Spleen (tissue), 11 donors: ENCODE results near the gene LPP. TPM values are rescaled to one million over a fixed set of nuclear protein-coding genes. Genes with fewer than 3 reads are reported as not detected.

Experiments
- DNase-seq: peaks from one replicate; pipeline ENCODE4 v3.0.0-alpha.2; 2020
- H3K27ac ChIP-seq, 8 donors: fragments of 200-600 bp; sonication (generic) in 7 of 8; 1 replicate in 4 of 8; 2 replicates in 4 of 8; pipeline versions ENCODE4 v1.5.0 to v1.8.0; 2016 to 2021; ENCODE audit warnings: inconsistent platforms in 4 of 8, mild to moderate bottlenecking in 4 of 8, moderate library complexity in 1 of 8
- H3K27me3 ChIP-seq, 7 donors: fragments of 200-600 bp; sonication (generic) in 6 of 7; replicated peaks in 1 of 7; 1 replicate in 4 of 7; 2 replicates in 3 of 7; pipeline versions ENCODE4 v1.5.0 to v1.8.0; 2016 to 2021; ENCODE audit warnings: inconsistent platforms in 3 of 7, mild to moderate bottlenecking in 1 of 7
- H3K36me3 ChIP-seq, 6 donors: fragments of 200-600 bp; sonication (generic) in 5 of 6; 1 replicate in 4 of 6; 2 replicates in 2 of 6; pipeline versions ENCODE4 v1.5.0 to v1.8.0; 2016 to 2021; ENCODE audit warnings: inconsistent platforms in 2 of 6
- H3K4me1 ChIP-seq, 6 donors: fragments of 200-600 bp; sonication (generic) in 5 of 6; 1 replicate in 3 of 6; 2 replicates in 3 of 6; pipeline versions ENCODE4 v1.5.0 to v1.8.0; 2016 to 2021; ENCODE audit warnings: inconsistent platforms in 3 of 6
- H3K4me3 ChIP-seq, 8 donors: fragments of 200-600 bp; sonication (generic) in 7 of 8; 1 replicate in 4 of 8; 2 replicates in 4 of 8; pipeline versions ENCODE4 v1.5.0 to v1.8.0; 2016 to 2021; ENCODE audit warnings: inconsistent platforms in 4 of 8, mild to moderate bottlenecking in 4 of 8, moderate library complexity in 2 of 8
- H3K9me3 ChIP-seq, 8 donors: fragments of 200-600 bp; sonication (generic) in 7 of 8; 1 replicate in 4 of 8; 2 replicates in 4 of 8; pipeline versions ENCODE4 v1.5.0 to v1.8.0; 2016 to 2021; ENCODE audit warnings: inconsistent platforms in 4 of 8
- CTCF ChIP-seq, 11 experiments: fragments of 200-600 bp in 7 of 11; fragments of 450-650 bp in 4 of 11; sonication (generic) in 4 of 11; IDR thresholded peaks in 8 of 11; conservative IDR thresholded peaks in 3 of 11; 1 replicate in 7 of 11; 2 replicates in 4 of 11; pipeline versions ENCODE4 v1.4.0 to v1.8.0; 2016 to 2021; ENCODE audit warnings: antibody characterized with exemption in 11 of 11, inconsistent platforms in 4 of 11, mild to moderate bottlenecking in 1 of 11
- POLR2A ChIP-seq, 3 donors: fragments of 450-650 bp; IDR thresholded peaks; one replicate each; pipeline ENCODE4 v1.5.1; 2017; ENCODE audit warnings: antibody characterized with exemption in 3 of 3, mild to moderate bottlenecking in 1 of 3
- POLR2AphosphoS5 ChIP-seq, 3 donors: sonication (generic); formaldehyde crosslinking; IDR thresholded peaks; one replicate each; pipeline ENCODE4 v1.5.1; 2017; ENCODE audit warnings: antibody characterized with exemption in 3 of 3
- WGBS, 5 donors: extraction: QIAGEN DNeasy Blood & Tissue Kit in 3 of 5; methylation state at CpG; one replicate each; pipeline versions ENCODE4 v1.1.5 to v1.1.7; 2013 to 2018; 5-methylcytosine and 5-hydroxymethylcytosine counted together
- intact Hi-C: fragments of 100-400 bp; cut with DNase I; formaldehyde crosslinking; loops from one replicate; pipeline ENCODE4 v1.15.0; 2023; ENCODE audit warnings: low total_unique reads
- polyA plus RNA-seq, 3 donors: library from polyadenylated mRNA; stranded (reverse); fragments of 200-250 nt; gene quantifications; one replicate each; pipeline ENCODE4 v1.2.1, GENCODE V29; 2013
- total RNA-seq, 7 donors: library from RNA; depleted of rRNA in 3 of 7; stranded (reverse); fragments of >200 nt in 3 of 7; fragmentation: NEBNext Ultra II Directional in 4 of 7; extraction: Animal tissue kit (Norgen Biotek cat#: 25700) in 4 of 7; gene quantifications; one replicate each; pipeline versions ENCODE4 v1.1.0 to v1.2.1, GENCODE V29; 2016 to 2021
- donor health status: healthy with polysubstance abuse.
- donor health status: DM: no; HTN: no; CAD: no; lungs with moderate emphysema.
- donor health status: DM: no; HTN: no; CAD: no.
- donor health status: Bipolar disorder and iron deficiency.
- donor health status: healthy.
- donor health status: DM: no; HTN: no; CAD: no.
- donor health status: DM: yes; HTN: yes; CAD: no.

The LPP gene
- total and polyA plus RNA-seq, 10 donors, result 2.4 to 270 (median 156) TPM

DNA sequence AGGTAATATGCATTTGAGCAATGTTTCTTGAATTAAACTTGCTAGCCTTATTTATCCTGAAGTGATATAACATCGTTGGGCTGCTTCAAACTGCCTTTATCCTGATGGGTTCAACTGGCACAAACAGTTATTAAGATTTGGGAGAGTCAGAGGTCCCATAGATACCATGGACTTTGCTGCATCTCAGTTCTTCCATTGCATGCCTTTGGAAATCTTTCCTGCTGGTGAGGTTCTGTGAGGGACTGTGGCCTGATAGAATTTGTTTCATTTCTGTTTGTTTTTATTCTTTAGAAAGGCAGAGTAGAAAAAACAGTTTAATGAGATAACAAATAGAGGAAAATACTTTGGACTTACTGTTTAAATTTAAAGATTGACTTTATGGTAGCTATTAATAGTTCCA is 508.3 kb downstream of the LPP start:
- Histone ChIP-seq H3K27me3 (no peaks in the 10 kb centered on the region), H3K4me1 (peaks cover 0 to 18% (median 0%) of the 10 kb centered on the region in 6 donors), H3K27ac (no peak overlapping the region), H3K9me3 (no peaks in the 10 kb centered on the region), H3K4me3 (no peak overlapping the region), H3K36me3 (no peaks in the 10 kb centered on the region)
- DNase-seq, result no peak
- intact Hi-C loops, result no loop called here
- TF ChIP-seq POLR2A (IDR thresholded peaks at IDR 0.05) (no peak), CTCF (IDR thresholded peaks at IDR 0.05 in 8 of 11, conservative IDR thresholded peaks at IDR 0.05 in 3 of 11) (no peak), POLR2AphosphoS5 (IDR thresholded peaks at IDR 0.05) (no peak)
- WGBS, 5 donors, result 53 to 79% (median 73%) methylated on average over 1 of the region's 1 CpG

DNA sequence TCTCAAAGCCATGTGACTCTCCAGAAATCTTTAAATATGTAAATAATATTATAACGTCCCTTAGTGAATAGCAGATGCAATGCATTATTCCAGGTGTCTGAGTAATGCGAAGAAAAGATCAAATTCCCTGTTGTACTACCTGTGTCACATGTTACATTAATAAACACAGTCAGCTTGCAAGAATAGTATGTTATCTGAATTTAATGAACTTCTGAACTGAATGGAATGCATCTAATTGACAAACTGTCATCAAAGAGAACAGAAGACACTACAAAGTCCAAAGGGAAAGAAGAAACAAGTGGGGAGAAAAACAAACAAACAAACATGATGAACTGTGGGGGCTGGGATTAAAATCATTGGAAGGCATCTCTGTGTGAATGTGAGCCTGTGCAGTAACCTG is 508.8 kb downstream of the LPP start:
- H3K4me3 ChIP-seq, result no peak overlapping the region
- no peak for DNase-seq
- no peak overlapping the region for H3K27ac ChIP-seq
- peaks cover 0 to 18% (median 0%) of the 10 kb centered on the region in 6 donors for H3K4me1 ChIP-seq
- no peaks in the 10 kb centered on the region for H3K9me3 ChIP-seq
- TF ChIP-seq POLR2AphosphoS5 (IDR thresholded peaks at IDR 0.05) (no peak), POLR2A (IDR thresholded peaks at IDR 0.05) (no peak), CTCF (IDR thresholded peaks at IDR 0.05 in 8 of 11, conservative IDR thresholded peaks at IDR 0.05 in 3 of 11) (no peak)
- intact Hi-C loops, result no loop called here
- H3K36me3 ChIP-seq, result no peaks in the 10 kb centered on the region
- H3K27me3 ChIP-seq, result no peaks in the 10 kb centered on the region
- 81 to 93% (median 88%) methylated on average over 2 of the region's 2 CpGs for WGBS, 5 donors

DNA sequence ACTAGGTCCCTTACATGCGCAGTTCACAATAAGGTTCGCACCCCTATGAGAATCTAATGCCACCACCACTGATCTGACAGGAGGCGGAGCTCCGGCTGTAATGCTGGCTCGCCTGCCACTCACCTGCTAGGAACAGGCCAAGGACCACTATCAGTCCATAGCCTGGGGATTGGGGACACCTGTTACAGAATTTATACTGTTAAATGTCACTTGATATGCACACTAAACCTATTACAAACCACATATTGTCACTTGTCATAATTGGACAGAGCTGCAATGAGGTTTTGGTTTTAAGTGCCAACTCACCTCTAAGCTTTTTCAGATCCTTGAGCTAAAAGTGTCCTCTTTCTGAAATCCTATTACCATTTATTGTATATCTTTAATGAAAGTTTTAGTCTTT is 509.9 kb downstream of the LPP start:
- no peak for DNase-seq
- no peaks in the 10 kb centered on the region for H3K27me3 ChIP-seq
- 96 to 98% (median 97%) methylated on average over 5 of the region's 5 CpGs for WGBS, 5 donors
- H3K4me3 ChIP-seq, result no peak overlapping the region
- peaks cover 0 to 18% (median 0%) of the 10 kb centered on the region in 6 donors for H3K4me1 ChIP-seq
- no peaks in the 10 kb centered on the region for H3K36me3 ChIP-seq
- TF ChIP-seq CTCF (IDR thresholded peaks at IDR 0.05 in 8 of 11, conservative IDR thresholded peaks at IDR 0.05 in 3 of 11) (no peak), POLR2AphosphoS5 (IDR thresholded peaks at IDR 0.05) (no peak), POLR2A (IDR thresholded peaks at IDR 0.05) (no peak)
- H3K27ac ChIP-seq, result no peak overlapping the region
- H3K9me3 ChIP-seq, result no peaks in the 10 kb centered on the region
- intact Hi-C loops, result no loop called here

DNA sequence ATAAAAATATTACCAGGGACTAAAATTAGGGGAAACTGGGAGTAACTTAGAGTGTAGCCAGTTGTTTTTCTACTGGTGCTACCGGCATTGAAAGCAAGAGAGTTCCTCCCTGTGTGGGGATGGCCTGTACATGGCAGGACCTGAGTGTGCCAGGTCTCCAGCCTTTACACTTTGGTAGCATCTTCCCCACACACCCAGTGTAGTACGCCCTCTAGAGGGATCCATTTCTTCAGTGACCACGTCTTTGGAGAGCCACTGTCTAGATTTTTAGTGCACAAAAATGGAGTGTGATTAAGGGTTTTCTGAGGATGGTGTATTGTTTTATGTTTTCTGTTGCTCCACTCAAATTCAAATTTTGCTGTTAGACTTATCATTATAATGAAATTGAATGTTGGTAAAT is 510.8 kb downstream of the LPP start:
- Histone ChIP-seq H3K36me3 (no peaks in the 10 kb centered on the region), H3K9me3 (no peaks in the 10 kb centered on the region), H3K4me1 (peaks cover 0 to 18% (median 0%) of the 10 kb centered on the region in 6 donors), H3K27me3 (no peaks in the 10 kb centered on the region), H3K27ac (no peak overlapping the region), H3K4me3 (no peak overlapping the region)
- TF ChIP-seq POLR2A (IDR thresholded peaks at IDR 0.05) (no peak), CTCF (IDR thresholded peaks at IDR 0.05 in 8 of 11, conservative IDR thresholded peaks at IDR 0.05 in 3 of 11) (peak in 4 of 11 experiments; percentile 9 to 41 (median 28))
- intact Hi-C loops, result no loop called here
- no peak for DNase-seq
- WGBS, 5 donors, result 71 to 93% (median 85%) methylated on average over 3 of the region's 3 CpGs
